ENCODE data around the gene FRMD4A.
"Not testable (repeated sequence)": the region's sequence is repeated elsewhere in the genome, so short reads cannot be mapped to it uniquely, and the experiment has no call there.

FRMD4A gene

GRCh38 chr10:14160299-14160698, 170.4 kb downstream of the FRMD4A start:
- in situ Hi-C loops (cut with HindIII; ENCODE audit: low sequenced_read_pairs): no loop called here

GRCh38 chr10:14158575-14158974, 172.1 kb downstream of the FRMD4A start:
- in situ Hi-C loops (cut with HindIII; ENCODE audit: low sequenced_read_pairs): no loop called here

GRCh38 chr10:14156104-14156503, 174.6 kb downstream of the FRMD4A start:
- in situ Hi-C loops (cut with HindIII; ENCODE audit: low sequenced_read_pairs): no loop called here

- in situ Hi-C loops (cut with HindIII; ENCODE audit: low sequenced_read_pairs): no loop called here
These were observed 177.1 kb downstream of the FRMD4A start for GRCh38 chr10:14153570-14154055.

GRCh38 chr10:14151571-14151970, 179.2 kb downstream of the FRMD4A start:
- in situ Hi-C loops (cut with HindIII; ENCODE audit: low sequenced_read_pairs): no loop called here

GRCh38 chr10:14150526-14150925, 180.2 kb downstream of the FRMD4A start:
- in situ Hi-C loops (cut with HindIII; ENCODE audit: low sequenced_read_pairs): no loop called here

- in situ Hi-C loops (cut with HindIII; ENCODE audit: low sequenced_read_pairs): no loop called here
These were observed 184.2 kb downstream of the FRMD4A start for GRCh38 chr10:14146501-14146900.

- in situ Hi-C loops (cut with HindIII; ENCODE audit: low sequenced_read_pairs): no loop called here
These were observed 184.7 kb downstream of the FRMD4A start for GRCh38 chr10:14146025-14146424.

GRCh38 chr10:14144451-14144850, 186.3 kb downstream of the FRMD4A start:
- in situ Hi-C loops (cut with HindIII; ENCODE audit: low sequenced_read_pairs): no loop called here

GRCh38 chr10:14142606-14143250, 188.0 kb downstream of the FRMD4A start:
- in situ Hi-C loops (cut with HindIII; ENCODE audit: low sequenced_read_pairs): no loop called here

GRCh38 chr10:14141283-14141682, 189.4 kb downstream of the FRMD4A start:
- in situ Hi-C loops (cut with HindIII; ENCODE audit: low sequenced_read_pairs): no loop called here

- in situ Hi-C loops (cut with HindIII; ENCODE audit: low sequenced_read_pairs): no loop called here
These were observed 193.3 kb downstream of the FRMD4A start for GRCh38 chr10:14137391-14137790.

GRCh38 chr10:14135196-14135595, 195.5 kb downstream of the FRMD4A start:
- in situ Hi-C loops (cut with HindIII; ENCODE audit: low sequenced_read_pairs): not testable (repeated sequence)

GRCh38 chr10:14134275-14134674, 196.4 kb downstream of the FRMD4A start:
- in situ Hi-C loops (cut with HindIII; ENCODE audit: low sequenced_read_pairs): no loop called here

- in situ Hi-C loops (cut with HindIII; ENCODE audit: low sequenced_read_pairs): no loop called here
These were observed 199.3 kb downstream of the FRMD4A start for GRCh38 chr10:14131261-14131960.

GRCh38 chr10:14129770-14130169, 201.0 kb downstream of the FRMD4A start:
- in situ Hi-C loops (cut with HindIII; ENCODE audit: low sequenced_read_pairs): no loop called here

- in situ Hi-C loops (cut with HindIII; ENCODE audit: low sequenced_read_pairs): no loop called here
These were observed 202.2 kb downstream of the FRMD4A start for GRCh38 chr10:14128519-14128918.

GRCh38 chr10:14126697-14127440, 203.9 kb downstream of the FRMD4A start:
- in situ Hi-C loops (cut with HindIII; ENCODE audit: low sequenced_read_pairs): no loop called here

GRCh38 chr10:14125564-14125963, 205.2 kb downstream of the FRMD4A start:
- in situ Hi-C loops (cut with HindIII; ENCODE audit: low sequenced_read_pairs): no loop called here

GRCh38 chr10:14124941-14125340, 205.8 kb downstream of the FRMD4A start:
- in situ Hi-C loops (cut with HindIII; ENCODE audit: low sequenced_read_pairs): no loop called here

GRCh38 chr10:14123139-14123538, 207.6 kb downstream of the FRMD4A start:
- in situ Hi-C loops (cut with HindIII; ENCODE audit: low sequenced_read_pairs): no loop called here

- in situ Hi-C loops (cut with HindIII; ENCODE audit: low sequenced_read_pairs): no loop called here
These were observed 209.9 kb downstream of the FRMD4A start for GRCh38 chr10:14120812-14121211.
